IMR-90 (cell line): Measurements from ENCODE around the gene RPL6. TPM values are rescaled to one million over a fixed set of nuclear protein-coding genes. Genes with fewer than 3 reads are reported as not detected.

Experiments used
- ATAC-seq: fragments of 200-7000 bp; cut with Tn5 transposase; 2 replicates; pipeline ENCODE4 v1.9.1; 2020; ENCODE audit warnings: low read depth, mild to moderate bottlenecking, moderate library complexity
- BruUV-seq: library from RNA; stranded (reverse); fragments of 400-500 nt; replicated peaks from 2 replicates; lab custom pipeline; 2021; lab: Mats Ljungman, UMichigan
- CTCF ChIA-PET: fragments of 300-600 bp; formaldehyde crosslinking; extraction: SDS; loops from one replicate; lab custom pipeline; 2021; ENCODE audit warnings: antibody characterized with exemption; lab: Yijun Ruan, JAX
- POLR2A ChIA-PET: fragments of 300-600 bp; sonication (Branson Sonifier 250); formaldehyde crosslinking; loops from one replicate; lab custom pipeline; 2022; ENCODE audit warnings: antibody characterized with exemption; ENCODE audit not compliant: unreplicated experiment; lab: Charles Lee
- DNase-seq: peaks from one replicate; pipeline ENCODE4 v3.0.0; 2013
- H2AFZ ChIP-seq: replicated peaks from 2 replicates; pipeline ENCODE3; 2013; ENCODE audit warnings: low read length, mild to moderate bottlenecking; ENCODE audit not compliant: poor library complexity
- H2AK5ac ChIP-seq: 2 replicates; pipeline ENCODE4 v1.6.1; 2013; ENCODE audit warnings: low read depth, low read length, inconsistent platforms
- H2AK9ac ChIP-seq: replicated peaks from 2 replicates; pipeline ENCODE3; 2013; ENCODE audit warnings: mild to moderate bottlenecking, low read depth, low read length, moderate library complexity; ENCODE audit not compliant: poor library complexity
- H2BK120ac ChIP-seq: 2 replicates; pipeline ENCODE4 v1.6.1; 2013; ENCODE audit warnings: low read depth, low read length, inconsistent platforms
- H2BK15ac ChIP-seq: 3 replicates; pipeline ENCODE4 v1.6.1; 2013; ENCODE audit warnings: low read depth, low read length, inconsistent platforms
- H2BK20ac ChIP-seq: 2 replicates; pipeline ENCODE4 v1.6.1; 2013; ENCODE audit warnings: low read depth, mild to moderate bottlenecking, inconsistent platforms, low read length, moderate library complexity
- H2BK5ac ChIP-seq: 2 replicates; pipeline ENCODE4 v1.6.1; 2013; ENCODE audit warnings: mild to moderate bottlenecking, low read depth, low read length, inconsistent platforms; ENCODE audit not compliant: poor library complexity, severe bottlenecking
- H3K14ac ChIP-seq: replicated peaks from 2 replicates; pipeline ENCODE4 v1.6.1; 2013; ENCODE audit warnings: low read depth, low read length, inconsistent platforms
- H3K18ac ChIP-seq: 2 replicates; pipeline ENCODE4 v1.6.1; 2013; ENCODE audit warnings: low read depth, low read length, control low read depth
- H3K23ac ChIP-seq: 2 replicates; pipeline ENCODE4 v1.6.1; 2013; ENCODE audit warnings: low read depth, low read length, inconsistent platforms
- H3K27ac ChIP-seq: 2 replicates; pipeline ENCODE4 v1.5.1; 2013; ENCODE audit warnings: mild to moderate bottlenecking, control low read depth, low read length; ENCODE audit not compliant: insufficient read depth
- H3K27me3 ChIP-seq: 2 replicates; pipeline ENCODE4 v1.6.1; 2013; ENCODE audit warnings: low read length; ENCODE audit not compliant: control insufficient read depth, insufficient read depth
- H3K36me3 ChIP-seq: 2 replicates; pipeline ENCODE4 v1.6.1; 2013; ENCODE audit warnings: low read length, mixed read lengths; ENCODE audit not compliant: control insufficient read depth, insufficient read depth
- H3K4ac ChIP-seq: 2 replicates; pipeline ENCODE4 v1.6.1; 2013; ENCODE audit warnings: low read depth, low read length, inconsistent platforms
- H3K4me1 ChIP-seq: 2 replicates; pipeline ENCODE4 v1.6.1; 2013; ENCODE audit warnings: low read length, mixed read lengths; ENCODE audit not compliant: control insufficient read depth, insufficient read depth
- H3K4me2 ChIP-seq: 2 replicates; pipeline ENCODE4 v1.6.1; 2013; ENCODE audit warnings: low read depth, mild to moderate bottlenecking, control low read depth, low read length, moderate library complexity
- H3K4me3 ChIP-seq: 2 replicates; pipeline ENCODE4 v1.5.1; 2013; ENCODE audit warnings: low read depth, mild to moderate bottlenecking, control low read depth, low read length, moderate library complexity; ENCODE audit not compliant: insufficient read depth
- H3K56ac ChIP-seq: 2 replicates; pipeline ENCODE4 v1.6.1; 2013; ENCODE audit warnings: low read length, inconsistent platforms; ENCODE audit not compliant: insufficient read depth; ENCODE audit errors: extremely low read depth
- H3K79me1 ChIP-seq, 2 experiments: 2 replicates each; pipeline ENCODE4 v1.6.1; 2013; ENCODE audit warnings: low read length in 2 of 2, inconsistent platforms in 1 of 2, low read depth in 1 of 2
- H3K9ac ChIP-seq: 2 replicates; pipeline ENCODE4 v1.6.1; 2013; ENCODE audit warnings: low read depth, low read length, control low read depth
- H3K9me1 ChIP-seq: 2 replicates; pipeline ENCODE4 v1.6.1; 2013; ENCODE audit warnings: low read length, inconsistent platforms; ENCODE audit not compliant: insufficient read depth
- H3K9me3 ChIP-seq: 2 replicates; pipeline ENCODE4 v1.6.1; 2013; ENCODE audit warnings: low read length; ENCODE audit not compliant: control insufficient read depth, insufficient read depth
- H4K20me1 ChIP-seq: 2 replicates; pipeline ENCODE4 v1.6.1; 2013; ENCODE audit warnings: low read length, inconsistent platforms; ENCODE audit not compliant: insufficient read depth
- H4K5ac ChIP-seq: 2 replicates; pipeline ENCODE4 v1.6.1; 2013; ENCODE audit warnings: mild to moderate bottlenecking, low read depth, low read length, control low read depth
- H4K8ac ChIP-seq, 2 experiments: 2 replicates each; pipeline ENCODE4 v1.6.1; 2013; ENCODE audit warnings: low read depth in 2 of 2, low read length in 2 of 2, control low read depth in 1 of 2, inconsistent platforms in 1 of 2
- H4K91ac ChIP-seq: 2 replicates; pipeline ENCODE4 v1.6.1; 2013; ENCODE audit warnings: low read depth, low read length, inconsistent platforms; ENCODE audit not compliant: insufficient read depth
- BHLHE40 ChIP-seq: fragments of 150-350 bp; IDR thresholded peaks from 2 replicates; pipeline ENCODE4 v1.6.1; 2016; ENCODE audit warnings: mild to moderate bottlenecking, low read depth, low read length
- MXI1 ChIP-seq: IDR thresholded peaks from 2 replicates; pipeline ENCODE4 v1.6.1; 2012; ENCODE audit warnings: low read depth, mild to moderate bottlenecking, low read length, moderate library complexity, borderline replicate concordance
- RAD21 ChIP-seq: IDR thresholded peaks from 2 replicates; pipeline ENCODE4 v1.6.1; 2012; ENCODE audit warnings: low read length, improper control_type of control experiment
- RFX5 ChIP-seq: IDR thresholded peaks from 2 replicates; pipeline ENCODE4 v1.8.0; 2012; ENCODE audit warnings: low read depth, mild to moderate bottlenecking, low read length, moderate library complexity
- WGBS, 2 experiments: methylation state at CpG; one replicate each; pipeline versions ENCODE4 v1.1.5 to v1.1.7; 2013; ENCODE audit warnings: missing lambda C conversion rate in 2 of 2; ENCODE audit not compliant: insufficient read length in 1 of 2; ENCODE audit errors: extremely low coverage in 2 of 2; 5-methylcytosine and 5-hydroxymethylcytosine counted together
- dilution Hi-C: fragments of 300-500 bp; cut with HindIII; formaldehyde crosslinking; loops from one replicate; pipeline ENCODE4 v1.14.3; 2018; ENCODE audit warnings: low sequenced_read_pairs; ENCODE audit not compliant: unreplicated experiment
- in situ Hi-C: fragments of 300-500 bp; cut with MboI; formaldehyde crosslinking; loops from 3 replicates; pipeline ENCODE4 v1.14.3; 2019; ENCODE audit warnings: low sequenced_read_pairs, inconsistent platforms, mixed read lengths
- intact Hi-C: fragments of 100-400 bp; cut with micrococcal nuclease; formaldehyde crosslinking; loops from 2 replicates; pipeline ENCODE4 v1.10.0; 2022
- polyA plus RNA-seq, 3 experiments: library from polyadenylated mRNA; depleted of rRNA; stranded (reverse); fragments of >200 nt; gene quantifications; 2 replicates each; pipeline ENCODE4 v1.2.3, GENCODE V29; 2012; ENCODE audit warnings: low replicate concordance in 1 of 3
- total RNA-seq: library from RNA; depleted of rRNA; stranded (reverse); fragments of >200 nt; gene quantifications from 2 replicates; pipeline ENCODE4 v1.2.3, GENCODE V29; 2012
- TF ChIP-seq, protein P1 (sequence below): fragments of 150-350 bp; IDR thresholded peaks from 2 replicates; pipeline ENCODE4 v1.6.1; 2017; ENCODE audit warnings: mild to moderate bottlenecking, antibody characterized with exemption, low read length, low read depth
- TF ChIP-seq, protein P2 (sequence below): fragments of 150-350 bp; IDR thresholded peaks from 2 replicates; pipeline ENCODE4 v1.6.1; 2016; ENCODE audit warnings: low read depth, mild to moderate bottlenecking, low read length, moderate library complexity, borderline replicate concordance

The RPL6 gene
- total and polyA plus RNA-seq, 2 of the 4 experiments (the other 2 are of a cell fraction), result 1,317 to 1,694 TPM

DNA sequence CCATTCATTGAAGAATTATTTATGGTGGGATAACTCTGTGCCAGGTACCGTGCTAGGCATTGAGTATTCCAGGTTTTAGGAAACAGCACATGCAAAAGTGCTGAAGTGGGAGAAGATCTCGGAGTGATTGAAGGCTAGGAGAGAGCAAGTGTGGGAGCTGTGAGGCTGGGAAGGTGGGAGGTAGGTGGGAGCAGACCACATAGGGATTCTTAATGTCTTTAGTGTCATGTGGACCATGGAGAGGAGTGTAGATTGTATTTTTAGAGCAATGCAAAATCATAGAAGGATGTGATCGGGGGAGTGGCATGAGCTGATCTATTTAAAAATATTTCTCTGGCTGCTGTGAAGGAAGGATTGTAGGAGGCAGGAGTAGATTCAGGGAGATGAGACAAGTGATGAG lies 14.7 kb upstream of the RPL6 start:
- Histone ChIP-seq H3K4ac (no peak overlapping the region), H3K23ac (no peak overlapping the region), H2AK5ac (no peak overlapping the region), H3K27me3 (no peaks in the 10 kb centered on the region), H2AFZ (no peak overlapping the region), H3K27ac (no peak overlapping the region), H3K56ac (no peak overlapping the region), H4K8ac (no peak overlapping the region), H4K91ac (no peak overlapping the region), H2BK15ac (no peak overlapping the region), H3K18ac (no peak overlapping the region), H2BK5ac (no peak overlapping the region), H3K9ac (no peak overlapping the region), H3K79me1 (peaks cover 11 to 51% of the 10 kb centered on the region in 2 experiments), H3K4me3 (no peak overlapping the region), H3K14ac (no peak overlapping the region), H2AK9ac (no peak overlapping the region), H3K9me1 (peaks cover 5% of the 10 kb centered on the region; the same call in 1 of the 2 replicates), H2BK120ac (no peak overlapping the region), H3K4me1 (peaks cover 7% of the 10 kb centered on the region), H3K4me2 (no peak overlapping the region), H4K20me1 (peaks cover 84% of the 10 kb centered on the region), H3K9me3 (no peaks in the 10 kb centered on the region), H3K36me3 (peaks cover 3% of the 10 kb centered on the region; the same call in 1 of the 2 replicates), H4K5ac (no peak overlapping the region), H2BK20ac (no peak overlapping the region)
- TF ChIP-seq, protein P1, sequence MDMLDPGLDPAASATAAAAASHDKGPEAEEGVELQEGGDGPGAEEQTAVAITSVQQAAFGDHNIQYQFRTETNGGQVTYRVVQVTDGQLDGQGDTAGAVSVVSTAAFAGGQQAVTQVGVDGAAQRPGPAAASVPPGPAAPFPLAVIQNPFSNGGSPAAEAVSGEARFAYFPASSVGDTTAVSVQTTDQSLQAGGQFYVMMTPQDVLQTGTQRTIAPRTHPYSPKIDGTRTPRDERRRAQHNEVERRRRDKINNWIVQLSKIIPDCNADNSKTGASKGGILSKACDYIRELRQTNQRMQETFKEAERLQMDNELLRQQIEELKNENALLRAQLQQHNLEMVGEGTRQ, result no peak
- TF ChIP-seq RAD21, result no peak
- TF ChIP-seq MXI1, result no peak
- TF ChIP-seq RFX5, result no peak
- TF ChIP-seq, protein P2, sequence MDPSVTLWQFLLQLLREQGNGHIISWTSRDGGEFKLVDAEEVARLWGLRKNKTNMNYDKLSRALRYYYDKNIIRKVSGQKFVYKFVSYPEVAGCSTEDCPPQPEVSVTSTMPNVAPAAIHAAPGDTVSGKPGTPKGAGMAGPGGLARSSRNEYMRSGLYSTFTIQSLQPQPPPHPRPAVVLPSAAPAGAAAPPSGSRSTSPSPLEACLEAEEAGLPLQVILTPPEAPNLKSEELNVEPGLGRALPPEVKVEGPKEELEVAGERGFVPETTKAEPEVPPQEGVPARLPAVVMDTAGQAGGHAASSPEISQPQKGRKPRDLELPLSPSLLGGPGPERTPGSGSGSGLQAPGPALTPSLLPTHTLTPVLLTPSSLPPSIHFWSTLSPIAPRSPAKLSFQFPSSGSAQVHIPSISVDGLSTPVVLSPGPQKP, result no peak
- no peak for TF ChIP-seq BHLHE40
- in situ Hi-C loops (no loop called here), intact Hi-C loops (no loop called here), dilution Hi-C loops (no loop called here)
- CTCF ChIA-PET, result no interaction called here
- DNase-seq, result no peak
- no peak for ATAC-seq
- POLR2A ChIA-PET, result no interaction called here
- no TSS peak for BruUV-seq
- 100% methylated on average over 1 of the region's 3 CpGs; no CpG with 5 or more reads in 1 of the 2 experiments for WGBS, 2 experiments
